ENCODE measurements around the gene DOCK9. TPM values are rescaled to one million over a fixed set of nuclear protein-coding genes. Genes with fewer than 3 reads are reported as not detected.

DOCK9 gene
- total RNA-seq, 1 experiment from 2014 or later: 6.7 TPM

- Histone ChIP-seq H3K79me2 (ENCODE audit: low read length) (no peaks in the 10 kb centered on the region), H3K4me1 (ENCODE audit: low read length) (no peaks in the 10 kb centered on the region), H3K36me3 (ENCODE audit: insufficient read depth, low read length) (no peaks in the 10 kb centered on the region), H3K27ac (ENCODE audit: low read length) (no peak overlapping the region), H3K9me2 (replicated peaks; ENCODE audit: insufficient read depth, low read length) (no peaks in the 10 kb centered on the region), H3K4me3 (ENCODE audit: low read length) (no peak overlapping the region), H3K9me3 (ENCODE audit: low read length) (no peaks in the 10 kb centered on the region), H3K4me2 (ENCODE audit: low read depth, low read length, poor library complexity, severe bottlenecking) (no peak overlapping the region), H3K27me3 (ENCODE audit: low read length) (no peaks in the 10 kb centered on the region), H3K9ac (ENCODE audit: low read length) (no peak overlapping the region), H4K20me1 (ENCODE audit: insufficient read depth, low read depth, low read length) (peaks cover 5% of the 10 kb centered on the region; the same call in 1 of the 2 replicates), H2AFZ (ENCODE audit: low read length) (no peak overlapping the region)
- DNase-seq: no peak
These were observed 11.8 kb downstream of the DOCK9 start for GRCh38 chr13:98966019-98966418.

GRCh38 chr13:98965325-98965724, 12.5 kb downstream of the DOCK9 start:
- Histone ChIP-seq H4K20me1 (ENCODE audit: insufficient read depth, low read depth, low read length) (peaks cover 5% of the 10 kb centered on the region; the same call in 1 of the 2 replicates), H3K4me1 (ENCODE audit: low read length) (no peaks in the 10 kb centered on the region), H3K27ac (ENCODE audit: low read length) (no peak overlapping the region), H3K27me3 (ENCODE audit: low read length) (no peaks in the 10 kb centered on the region), H3K9me3 (ENCODE audit: low read length) (no peaks in the 10 kb centered on the region), H3K9ac (ENCODE audit: low read length) (no peak overlapping the region), H3K4me2 (ENCODE audit: low read depth, low read length, poor library complexity, severe bottlenecking) (no peak overlapping the region), H3K4me3 (ENCODE audit: low read length) (no peak overlapping the region), H2AFZ (ENCODE audit: low read length) (no peak overlapping the region), H3K79me2 (ENCODE audit: low read length) (no peaks in the 10 kb centered on the region), H3K36me3 (ENCODE audit: insufficient read depth, low read length) (no peaks in the 10 kb centered on the region), H3K9me2 (replicated peaks; ENCODE audit: insufficient read depth, low read length) (no peaks in the 10 kb centered on the region)
- DNase-seq: no peak

- H3K4me3 ChIP-seq (ENCODE audit: low read length): no peak overlapping the region
- no peaks in the 10 kb centered on the region for H3K79me2 ChIP-seq (ENCODE audit: low read length)
These were observed 13.9 kb downstream of the DOCK9 start for GRCh38 chr13:98963917-98964316.

GRCh38 chr13:98962901-98963590, 14.8 kb downstream of the DOCK9 start:
- H2AFZ ChIP-seq (ENCODE audit: low read length): no peak overlapping the region

More at GRCh38 chr13:98963917-98964316, 13.9 kb downstream of the DOCK9 start:
- no peak overlapping the region for H3K9ac ChIP-seq (ENCODE audit: low read length)
- no peaks in the 10 kb centered on the region for H3K9me2 ChIP-seq (replicated peaks; ENCODE audit: insufficient read depth, low read length)
- no peaks in the 10 kb centered on the region for H3K4me1 ChIP-seq (ENCODE audit: low read length)
- no peak overlapping the region for H2AFZ ChIP-seq (ENCODE audit: low read length)
- no peaks in the 10 kb centered on the region for H3K36me3 ChIP-seq (ENCODE audit: insufficient read depth, low read length)
- H3K4me2 ChIP-seq (ENCODE audit: low read depth, low read length, poor library complexity, severe bottlenecking): no peak overlapping the region
- no peak for DNase-seq
- H4K20me1 ChIP-seq (ENCODE audit: insufficient read depth, low read depth, low read length): peaks cover 5% of the 10 kb centered on the region; the same call in 1 of the 2 replicates
- H3K27me3 ChIP-seq (ENCODE audit: low read length): no peaks in the 10 kb centered on the region
- no peak overlapping the region for H3K27ac ChIP-seq (ENCODE audit: low read length)
- no peaks in the 10 kb centered on the region for H3K9me3 ChIP-seq (ENCODE audit: low read length)

GRCh38 chr13:98961503-98962105, 16.3 kb downstream of the DOCK9 start:
- H3K36me3 ChIP-seq (ENCODE audit: insufficient read depth, low read length): no peaks in the 10 kb centered on the region
- no peaks in the 10 kb centered on the region for H3K9me2 ChIP-seq (replicated peaks; ENCODE audit: insufficient read depth, low read length)
- no peaks in the 10 kb centered on the region for H3K79me2 ChIP-seq (ENCODE audit: low read length)
- no peaks in the 10 kb centered on the region for H3K4me1 ChIP-seq (ENCODE audit: low read length)
- DNase-seq: no peak
- no peak overlapping the region for H2AFZ ChIP-seq (ENCODE audit: low read length)
- no peak overlapping the region for H3K9ac ChIP-seq (ENCODE audit: low read length)
- no peaks in the 10 kb centered on the region for H3K27me3 ChIP-seq (ENCODE audit: low read length)
- H4K20me1 ChIP-seq (ENCODE audit: insufficient read depth, low read depth, low read length): no peaks in the 10 kb centered on the region
- H3K4me3 ChIP-seq (ENCODE audit: low read length): no peak overlapping the region
- H3K9me3 ChIP-seq (ENCODE audit: low read length): no peaks in the 10 kb centered on the region
- no peak overlapping the region for H3K27ac ChIP-seq (ENCODE audit: low read length)
- no peak overlapping the region for H3K4me2 ChIP-seq (ENCODE audit: low read depth, low read length, poor library complexity, severe bottlenecking)

More at GRCh38 chr13:98962901-98963590, 14.8 kb downstream of the DOCK9 start:
- Histone ChIP-seq H3K36me3 (ENCODE audit: insufficient read depth, low read length) (no peaks in the 10 kb centered on the region), H4K20me1 (ENCODE audit: insufficient read depth, low read depth, low read length) (no peaks in the 10 kb centered on the region; the same call in 1 of the 2 replicates), H3K4me3 (ENCODE audit: low read length) (no peak overlapping the region), H3K27me3 (ENCODE audit: low read length) (no peaks in the 10 kb centered on the region), H3K9me2 (replicated peaks; ENCODE audit: insufficient read depth, low read length) (no peaks in the 10 kb centered on the region), H3K4me1 (ENCODE audit: low read length) (no peaks in the 10 kb centered on the region), H3K9ac (ENCODE audit: low read length) (no peak overlapping the region), H3K4me2 (ENCODE audit: low read depth, low read length, poor library complexity, severe bottlenecking) (no peak overlapping the region), H3K27ac (ENCODE audit: low read length) (no peak overlapping the region), H3K9me3 (ENCODE audit: low read length) (no peaks in the 10 kb centered on the region), H3K79me2 (ENCODE audit: low read length) (no peaks in the 10 kb centered on the region)
- DNase-seq: no peak

- no peaks in the 10 kb centered on the region for H3K36me3 ChIP-seq (ENCODE audit: insufficient read depth, low read length)
- H2AFZ ChIP-seq (ENCODE audit: low read length): no peak overlapping the region
- H3K27ac ChIP-seq (ENCODE audit: low read length): no peak overlapping the region
- no peak for DNase-seq
- no peak overlapping the region for H3K9ac ChIP-seq (ENCODE audit: low read length)
- no peaks in the 10 kb centered on the region for H3K9me3 ChIP-seq (ENCODE audit: low read length)
- H3K27me3 ChIP-seq (ENCODE audit: low read length): no peaks in the 10 kb centered on the region
- H3K9me2 ChIP-seq (replicated peaks; ENCODE audit: insufficient read depth, low read length): no peaks in the 10 kb centered on the region
- H3K4me3 ChIP-seq (ENCODE audit: low read length): no peak overlapping the region
- no peak overlapping the region for H3K4me2 ChIP-seq (ENCODE audit: low read depth, low read length, poor library complexity, severe bottlenecking)
- H4K20me1 ChIP-seq (ENCODE audit: insufficient read depth, low read depth, low read length): no peaks in the 10 kb centered on the region
- no peaks in the 10 kb centered on the region for H3K4me1 ChIP-seq (ENCODE audit: low read length)
- no peaks in the 10 kb centered on the region for H3K79me2 ChIP-seq (ENCODE audit: low read length)
These were observed 17.0 kb downstream of the DOCK9 start for GRCh38 chr13:98960606-98961502.

GRCh38 chr13:98959786-98960605, 17.9 kb downstream of the DOCK9 start:
- no peaks in the 10 kb centered on the region for H3K9me2 ChIP-seq (replicated peaks; ENCODE audit: insufficient read depth, low read length)
- no peak overlapping the region for H3K9ac ChIP-seq (ENCODE audit: low read length)
- H3K9me3 ChIP-seq (ENCODE audit: low read length): no peaks in the 10 kb centered on the region
- H3K27me3 ChIP-seq (ENCODE audit: low read length): no peaks in the 10 kb centered on the region
- DNase-seq: no peak
- no peaks in the 10 kb centered on the region for H3K79me2 ChIP-seq (ENCODE audit: low read length)
- H3K27ac ChIP-seq (ENCODE audit: low read length): no peak overlapping the region
- H4K20me1 ChIP-seq (ENCODE audit: insufficient read depth, low read depth, low read length): no peaks in the 10 kb centered on the region
- H3K4me1 ChIP-seq (ENCODE audit: low read length): no peaks in the 10 kb centered on the region
- H2AFZ ChIP-seq (ENCODE audit: low read length): no peak overlapping the region
- no peak overlapping the region for H3K4me2 ChIP-seq (ENCODE audit: low read depth, low read length, poor library complexity, severe bottlenecking)
- no peak overlapping the region for H3K4me3 ChIP-seq (ENCODE audit: low read length)
- H3K36me3 ChIP-seq (ENCODE audit: insufficient read depth, low read length): no peaks in the 10 kb centered on the region

Data from Karpas-422 (cell line).